Suprapubic skin (tissue), 4 donors: ENCODE data around the gene LRTM1.

Source experiments
- POLR2A ChIP-seq, 2 donors: fragments of 450-650 bp; IDR thresholded peaks; one replicate each; pipeline ENCODE4 v1.6.1; 2017; ENCODE audit warnings: antibody characterized with exemption in 2 of 2, mild to moderate bottlenecking in 2 of 2, moderate library complexity in 2 of 2
- POLR2AphosphoS5 ChIP-seq, 3 donors: sonication (generic); formaldehyde crosslinking; IDR thresholded peaks; one replicate each; pipeline ENCODE4 v1.6.1; 2017; ENCODE audit warnings: antibody characterized with exemption in 3 of 3
- TF ChIP-seq, protein P1 (sequence below), 2 donors: fragments of 200-600 bp in 1 of 2; fragments of 450-650 bp in 1 of 2; sonication (generic) in 1 of 2; IDR thresholded peaks; one replicate each; pipeline ENCODE4 v1.5.1; 2016 to 2019; ENCODE audit warnings: antibody characterized with exemption in 2 of 2, mild to moderate bottlenecking in 1 of 2, moderate library complexity in 1 of 2

DNA sequence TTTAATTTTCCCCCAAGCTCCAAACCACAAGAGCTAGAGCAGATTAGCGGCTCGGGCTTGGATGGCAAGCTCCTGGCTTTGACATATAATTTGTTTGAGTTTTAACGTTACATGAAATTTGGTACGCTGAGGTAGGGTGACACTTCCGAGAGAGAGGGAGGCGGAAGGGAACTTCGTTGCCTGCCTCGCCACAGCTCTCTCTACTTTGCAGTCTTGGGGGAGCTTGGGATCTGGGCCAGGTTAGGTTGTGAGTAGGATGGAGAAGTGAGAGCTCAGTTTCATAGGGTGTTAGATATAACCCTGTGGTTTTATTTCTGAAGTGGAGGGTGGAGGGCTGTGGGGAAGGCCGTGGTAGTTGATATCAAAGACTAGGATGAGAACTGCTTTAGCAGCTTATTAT is 39.7 kb downstream of the LRTM1 start:
- TF ChIP-seq, protein P1, sequence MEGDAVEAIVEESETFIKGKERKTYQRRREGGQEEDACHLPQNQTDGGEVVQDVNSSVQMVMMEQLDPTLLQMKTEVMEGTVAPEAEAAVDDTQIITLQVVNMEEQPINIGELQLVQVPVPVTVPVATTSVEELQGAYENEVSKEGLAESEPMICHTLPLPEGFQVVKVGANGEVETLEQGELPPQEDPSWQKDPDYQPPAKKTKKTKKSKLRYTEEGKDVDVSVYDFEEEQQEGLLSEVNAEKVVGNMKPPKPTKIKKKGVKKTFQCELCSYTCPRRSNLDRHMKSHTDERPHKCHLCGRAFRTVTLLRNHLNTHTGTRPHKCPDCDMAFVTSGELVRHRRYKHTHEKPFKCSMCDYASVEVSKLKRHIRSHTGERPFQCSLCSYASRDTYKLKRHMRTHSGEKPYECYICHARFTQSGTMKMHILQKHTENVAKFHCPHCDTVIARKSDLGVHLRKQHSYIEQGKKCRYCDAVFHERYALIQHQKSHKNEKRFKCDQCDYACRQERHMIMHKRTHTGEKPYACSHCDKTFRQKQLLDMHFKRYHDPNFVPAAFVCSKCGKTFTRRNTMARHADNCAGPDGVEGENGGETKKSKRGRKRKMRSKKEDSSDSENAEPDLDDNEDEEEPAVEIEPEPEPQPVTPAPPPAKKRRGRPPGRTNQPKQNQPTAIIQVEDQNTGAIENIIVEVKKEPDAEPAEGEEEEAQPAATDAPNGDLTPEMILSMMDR (IDR thresholded peaks at IDR 0.05) = no peak
- TF ChIP-seq POLR2A (IDR thresholded peaks at IDR 0.05) = no peak
- TF ChIP-seq POLR2AphosphoS5 (IDR thresholded peaks at IDR 0.05) = no peak
